Measurements from ENCODE around the gene SLC17A9. TPM values are rescaled to one million over a fixed set of nuclear protein-coding genes. Genes with fewer than 3 reads are reported as not detected.

The SLC17A9 gene
- total RNA-seq, 1 donor, result 2.0 TPM

GRCh38 chr20:62947532-62948300 lies 4.8 kb upstream of the SLC17A9 start:
- no peak for TF ChIP-seq CTCF (IDR thresholded peaks at IDR 0.05; ENCODE audit: insufficient read depth, low read length)
- no peak overlapping the region for H3K4me3 ChIP-seq (ENCODE audit: low read depth, low read length)
- no peak for DNase-seq (ENCODE audit: low read depth)

- no peak for TF ChIP-seq CTCF (IDR thresholded peaks at IDR 0.05; ENCODE audit: insufficient read depth, low read length)
- H3K4me3 ChIP-seq (ENCODE audit: low read depth, low read length), result no peak overlapping the region
- no peak for DNase-seq (ENCODE audit: low read depth)
These were observed 3.2 kb upstream of the SLC17A9 start for GRCh38 chr20:62949153-62949821.

- DNase-seq (ENCODE audit: low read depth), result no peak
- TF ChIP-seq CTCF (IDR thresholded peaks at IDR 0.05; ENCODE audit: insufficient read depth, low read length), result no peak
- H3K4me3 ChIP-seq (ENCODE audit: low read depth, low read length), result no peak overlapping the region
These were observed 2.5 kb upstream of the SLC17A9 start for GRCh38 chr20:62949962-62950361.

GRCh38 chr20:62950741-62951140 lies 1.8 kb upstream of the SLC17A9 start:
- TF ChIP-seq CTCF (IDR thresholded peaks at IDR 0.05; ENCODE audit: insufficient read depth, low read length), result no peak
- no peak for DNase-seq (ENCODE audit: low read depth)
- no peak overlapping the region for H3K4me3 ChIP-seq (ENCODE audit: low read depth, low read length)

- TF ChIP-seq CTCF (IDR thresholded peaks at IDR 0.05; ENCODE audit: insufficient read depth, low read length), result no peak
- no peak overlapping the region for H3K4me3 ChIP-seq (ENCODE audit: low read depth, low read length)
- DNase-seq (ENCODE audit: low read depth), result no peak
These were observed 1.2 kb upstream of the SLC17A9 start for GRCh38 chr20:62951143-62951895.

GRCh38 chr20:62951896-62952372 lies 575 bp upstream of the SLC17A9 start:
- H3K4me3 ChIP-seq (ENCODE audit: low read depth, low read length), result no peak overlapping the region
- no peak for TF ChIP-seq CTCF (IDR thresholded peaks at IDR 0.05; ENCODE audit: insufficient read depth, low read length)
- no peak for DNase-seq (ENCODE audit: low read depth)

Data from fibroblast of the aortic adventitia (primary cell).